ENCODE results near the gene COL26A1. TPM values are rescaled to one million over a fixed set of nuclear protein-coding genes. Genes with fewer than 3 reads are reported as not detected.
A peak's percentile ranks its signal among the peaks of the same experiment; 100 is the strongest.

The COL26A1 gene
- total RNA-seq, 1 experiment from 2014 or later: not detected

- DNase-seq (ENCODE audit: low read depth): no peak
These were observed 8.2 kb downstream of the COL26A1 start for GRCh38 chr7:101370836-101371235.

- no peak for DNase-seq (ENCODE audit: low read depth)
These were observed 11.3 kb downstream of the COL26A1 start for GRCh38 chr7:101373812-101374614.

- DNase-seq (ENCODE audit: low read depth): no peak
These were observed 12.3 kb downstream of the COL26A1 start for GRCh38 chr7:101374990-101375389.

GRCh38 chr7:101376601-101377000 is 13.9 kb downstream of the COL26A1 start:
- DNase-seq (ENCODE audit: low read depth): no peak

GRCh38 chr7:101377189-101377736 is 14.6 kb downstream of the COL26A1 start:
- DNase-seq (ENCODE audit: low read depth): no peak

GRCh38 chr7:101378751-101379174 is 16.1 kb downstream of the COL26A1 start:
- peak; percentile 73 for DNase-seq (ENCODE audit: low read depth)

- DNase-seq (ENCODE audit: low read depth): no peak
These were observed 16.6 kb downstream of the COL26A1 start for GRCh38 chr7:101379302-101379701.

- no peak for DNase-seq (ENCODE audit: low read depth)
These were observed 19.0 kb downstream of the COL26A1 start for GRCh38 chr7:101381549-101382111.

- no peak for DNase-seq (ENCODE audit: low read depth)
These were observed 20.3 kb downstream of the COL26A1 start for GRCh38 chr7:101382937-101383336.

GRCh38 chr7:101386177-101386557 is 23.5 kb downstream of the COL26A1 start:
- no peak for DNase-seq (ENCODE audit: low read depth)

GRCh38 chr7:101386558-101387231 is 24.0 kb downstream of the COL26A1 start:
- DNase-seq (ENCODE audit: low read depth): peak; percentile 92

- peak; percentile 85 for DNase-seq (ENCODE audit: low read depth)
These were observed 28.2 kb downstream of the COL26A1 start for GRCh38 chr7:101390901-101391301.

GRCh38 chr7:101391991-101392390 is 29.3 kb downstream of the COL26A1 start:
- DNase-seq (ENCODE audit: low read depth): no peak

GRCh38 chr7:101393865-101394264 is 31.2 kb downstream of the COL26A1 start:
- DNase-seq (ENCODE audit: low read depth): no peak

GRCh38 chr7:101395376-101395775 is 32.7 kb downstream of the COL26A1 start:
- no peak for DNase-seq (ENCODE audit: low read depth)

- no peak for DNase-seq (ENCODE audit: low read depth)
These were observed 34.6 kb downstream of the COL26A1 start for GRCh38 chr7:101397243-101397642.

- DNase-seq (ENCODE audit: low read depth): no peak
These were observed 35.2 kb downstream of the COL26A1 start for GRCh38 chr7:101397770-101398324.

GRCh38 chr7:101398396-101399289 is 36.0 kb downstream of the COL26A1 start:
- no peak for DNase-seq (ENCODE audit: low read depth)

- DNase-seq (ENCODE audit: low read depth): no peak
These were observed 37.1 kb downstream of the COL26A1 start for GRCh38 chr7:101399759-101400158.

GRCh38 chr7:101400751-101401150 is 38.1 kb downstream of the COL26A1 start:
- DNase-seq (ENCODE audit: low read depth): no peak

Measured in LHCN-M2 (cell line).